Smooth muscle cell (in vitro differentiated cells): ENCODE measurements around the gene SASH1. TPM values are rescaled to one million over a fixed set of nuclear protein-coding genes. Genes with fewer than 3 reads are reported as not detected.
A peak's percentile ranks its signal among the peaks of the same experiment; 100 is the strongest.

Experiments
- DNase-seq: peaks from one replicate; lab custom pipeline; 2025; ENCODE audit not compliant: unreplicated experiment; lab: John Stamatoyannopoulos, UW
- H2AFZ ChIP-seq: fragments of 200-600 bp; sonication (generic); 2 replicates; pipeline ENCODE4 v1.6.0; 2016; ENCODE audit warnings: antibody characterized with exemption, low read depth, mild to moderate bottlenecking
- H3F3A ChIP-seq: fragments of 200-600 bp; sonication (generic); 2 replicates; pipeline ENCODE4 v1.6.0; 2017; ENCODE audit warnings: antibody characterized with exemption, low read depth
- H3K27ac ChIP-seq: fragments of 200-600 bp; sonication (generic); 2 replicates; pipeline ENCODE4 v1.5.1; 2016; ENCODE audit warnings: low read depth, mild to moderate bottlenecking
- H3K27me3 ChIP-seq: fragments of 200-600 bp; sonication (generic); 2 replicates; pipeline ENCODE4 v1.6.1; 2016; ENCODE audit warnings: low read depth, mild to moderate bottlenecking
- H3K36me3 ChIP-seq: fragments of 200-600 bp; sonication (generic); 2 replicates; pipeline ENCODE4 v1.5.1; 2016; ENCODE audit warnings: low read depth
- H3K4me1 ChIP-seq: fragments of 200-600 bp; sonication (generic); 2 replicates; pipeline ENCODE4 v1.5.1; 2016; ENCODE audit warnings: low read depth
- H3K4me2 ChIP-seq: fragments of 200-600 bp; sonication (generic); 2 replicates; pipeline ENCODE4 v1.6.0; 2016; ENCODE audit warnings: mild to moderate bottlenecking
- H3K4me3 ChIP-seq: fragments of 200-600 bp; sonication (generic); 2 replicates; pipeline ENCODE4 v1.5.1; 2016; ENCODE audit warnings: mild to moderate bottlenecking
- H3K79me2 ChIP-seq: fragments of 200-600 bp; sonication (generic); 2 replicates; pipeline ENCODE4 v1.6.0; 2016; ENCODE audit warnings: low read depth, mild to moderate bottlenecking
- H3K9ac ChIP-seq: fragments of 200-600 bp; sonication (generic); 2 replicates; pipeline ENCODE4 v1.6.0; 2016; ENCODE audit warnings: low read depth
- H3K9me3 ChIP-seq: fragments of 200-600 bp; sonication (generic); replicated peaks from 2 replicates; pipeline ENCODE4 v1.5.1; 2016; ENCODE audit warnings: low read depth
- H4K20me1 ChIP-seq: fragments of 200-600 bp; sonication (generic); 2 replicates; pipeline ENCODE4 v1.6.0; 2016; ENCODE audit warnings: low read depth
- WGBS: methylation state at CpG from one replicate; pipeline ENCODE4 v1.1.7; 2016; ENCODE audit warnings: low lambda C conversion rate; 5-methylcytosine and 5-hydroxymethylcytosine counted together
- polyA plus RNA-seq: library from polyadenylated mRNA; unstranded; fragments of >200 nt; fragmentation: Nextera tagmentation; extraction: Ambion mirVana; gene quantifications from 2 replicates; pipeline ENCODE4 v1.2.1, GENCODE V29; 2016
- total RNA-seq: library from RNA; depleted of rRNA; stranded (reverse); fragments of >200 nt; gene quantifications from 2 replicates; pipeline ENCODE4 v1.2.3, GENCODE V29; 2014
- TF ChIP-seq, protein P1 (sequence below): fragments of 200-600 bp; sonication (generic); IDR thresholded peaks from 2 replicates; pipeline ENCODE4 v1.5.1; 2017; ENCODE audit warnings: borderline replicate concordance, mild to moderate bottlenecking, antibody characterized with exemption; ENCODE audit not compliant: insufficient read depth, poor library complexity, severe bottlenecking

The SASH1 gene
- total and polyA plus RNA-seq, 2 experiments from 2014 or later = 12.7 to 16.2 TPM

DNA sequence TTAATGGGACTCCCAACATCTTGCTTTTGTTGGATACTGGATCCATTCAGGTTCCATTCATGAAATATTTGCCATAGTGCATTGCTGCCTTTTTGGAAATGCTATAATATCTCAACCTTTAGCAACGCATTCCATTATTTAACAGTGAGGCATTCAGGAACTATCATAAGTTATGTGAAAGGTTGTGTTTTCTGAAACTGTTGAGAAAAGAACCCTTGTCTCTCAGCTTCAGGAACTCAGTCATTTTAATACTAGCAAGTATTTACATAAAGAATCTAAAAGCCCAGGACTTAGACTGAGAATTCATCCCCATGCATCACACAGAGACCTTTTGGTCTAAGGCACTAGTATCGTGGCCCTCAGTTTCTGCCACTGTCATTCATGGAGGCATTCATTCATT lies 24.9 kb upstream of the SASH1 start:
- Histone ChIP-seq H3K36me3 (no peaks in the 10 kb centered on the region), H2AFZ (no peak overlapping the region), H3F3A (no peaks in the 10 kb centered on the region), H3K9me3 (no peaks in the 10 kb centered on the region), H4K20me1 (no peaks in the 10 kb centered on the region), H3K27me3 (no peaks in the 10 kb centered on the region), H3K79me2 (no peaks in the 10 kb centered on the region), H3K9ac (no peak overlapping the region), H3K4me2 (no peak overlapping the region), H3K4me1 (no peaks in the 10 kb centered on the region), H3K27ac (no peak overlapping the region), H3K4me3 (no peak overlapping the region)
- WGBS = 56% methylated on average over 2 of the region's 2 CpGs
- TF ChIP-seq, protein P1, sequence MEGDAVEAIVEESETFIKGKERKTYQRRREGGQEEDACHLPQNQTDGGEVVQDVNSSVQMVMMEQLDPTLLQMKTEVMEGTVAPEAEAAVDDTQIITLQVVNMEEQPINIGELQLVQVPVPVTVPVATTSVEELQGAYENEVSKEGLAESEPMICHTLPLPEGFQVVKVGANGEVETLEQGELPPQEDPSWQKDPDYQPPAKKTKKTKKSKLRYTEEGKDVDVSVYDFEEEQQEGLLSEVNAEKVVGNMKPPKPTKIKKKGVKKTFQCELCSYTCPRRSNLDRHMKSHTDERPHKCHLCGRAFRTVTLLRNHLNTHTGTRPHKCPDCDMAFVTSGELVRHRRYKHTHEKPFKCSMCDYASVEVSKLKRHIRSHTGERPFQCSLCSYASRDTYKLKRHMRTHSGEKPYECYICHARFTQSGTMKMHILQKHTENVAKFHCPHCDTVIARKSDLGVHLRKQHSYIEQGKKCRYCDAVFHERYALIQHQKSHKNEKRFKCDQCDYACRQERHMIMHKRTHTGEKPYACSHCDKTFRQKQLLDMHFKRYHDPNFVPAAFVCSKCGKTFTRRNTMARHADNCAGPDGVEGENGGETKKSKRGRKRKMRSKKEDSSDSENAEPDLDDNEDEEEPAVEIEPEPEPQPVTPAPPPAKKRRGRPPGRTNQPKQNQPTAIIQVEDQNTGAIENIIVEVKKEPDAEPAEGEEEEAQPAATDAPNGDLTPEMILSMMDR = no peak
- DNase-seq = no peak

DNA sequence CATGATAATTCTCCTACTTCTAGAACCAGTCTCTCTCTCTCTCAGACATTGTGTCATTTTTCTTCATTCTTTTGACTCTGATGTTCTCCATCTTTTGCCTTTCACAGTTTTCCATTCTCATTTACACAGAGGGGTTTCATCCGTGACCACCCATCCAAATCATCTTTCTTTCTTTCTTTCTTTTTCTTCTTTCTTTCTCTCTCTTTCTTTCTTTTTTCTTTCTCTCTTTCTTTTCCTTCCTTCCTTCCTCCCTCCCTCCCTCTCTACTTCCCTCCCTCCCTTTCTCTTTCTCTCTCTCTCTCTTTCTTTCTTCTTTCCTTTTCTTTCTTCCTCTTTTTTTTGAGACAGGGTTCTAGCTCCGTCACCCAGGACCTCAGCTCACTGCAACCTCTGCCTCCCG lies 19.9 kb upstream of the SASH1 start:
- TF ChIP-seq, protein P1 = no peak
- 96% methylated on average over 3 of the region's 3 CpGs for WGBS
- Histone ChIP-seq H3K4me1 (no peaks in the 10 kb centered on the region), H3F3A (peaks cover 4% of the 10 kb centered on the region), H3K4me2 (no peak overlapping the region), H3K27ac (no peak overlapping the region), H3K27me3 (no peaks in the 10 kb centered on the region), H3K79me2 (no peaks in the 10 kb centered on the region), H3K9me3 (no peaks in the 10 kb centered on the region), H3K9ac (no peak overlapping the region), H2AFZ (no peak overlapping the region), H4K20me1 (no peaks in the 10 kb centered on the region), H3K36me3 (no peaks in the 10 kb centered on the region), H3K4me3 (no peak overlapping the region)
- DNase-seq = no peak

DNA sequence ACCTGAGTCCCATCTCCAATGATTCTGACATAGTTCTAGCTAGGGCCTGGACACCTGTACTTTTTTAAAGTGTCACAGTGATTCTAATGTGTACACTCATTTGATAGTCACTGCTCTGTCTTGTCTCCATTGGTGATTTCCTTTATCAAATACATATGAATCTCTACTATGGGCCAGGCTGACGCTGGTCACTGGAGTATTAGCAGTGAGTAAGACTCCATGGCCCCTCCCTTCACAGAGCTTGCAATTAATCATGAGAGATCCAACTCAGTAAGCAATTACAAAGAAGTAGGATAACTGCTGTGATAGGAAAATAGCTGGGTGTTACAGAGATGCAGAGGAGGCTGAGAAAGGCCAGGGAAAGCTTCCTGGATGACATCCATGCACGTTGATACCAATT lies 19.3 kb upstream of the SASH1 start:
- no peaks in the 10 kb centered on the region for H3K4me1 ChIP-seq
- no peaks in the 10 kb centered on the region for H3K36me3 ChIP-seq
- no peak overlapping the region for H3K4me2 ChIP-seq
- no peak overlapping the region for H3K9ac ChIP-seq
- no peaks in the 10 kb centered on the region for H3K9me3 ChIP-seq
- H3F3A ChIP-seq = peaks cover 4% of the 10 kb centered on the region
- H3K79me2 ChIP-seq = no peaks in the 10 kb centered on the region
- WGBS = 47% methylated on average over 2 of the region's 2 CpGs
- no peaks in the 10 kb centered on the region for H3K27me3 ChIP-seq
- no peak overlapping the region for H3K4me3 ChIP-seq
- no peaks in the 10 kb centered on the region for H4K20me1 ChIP-seq
- H2AFZ ChIP-seq = no peak overlapping the region
- no peak for DNase-seq
- no peak overlapping the region for H3K27ac ChIP-seq
- TF ChIP-seq, protein P1 = no peak

DNA sequence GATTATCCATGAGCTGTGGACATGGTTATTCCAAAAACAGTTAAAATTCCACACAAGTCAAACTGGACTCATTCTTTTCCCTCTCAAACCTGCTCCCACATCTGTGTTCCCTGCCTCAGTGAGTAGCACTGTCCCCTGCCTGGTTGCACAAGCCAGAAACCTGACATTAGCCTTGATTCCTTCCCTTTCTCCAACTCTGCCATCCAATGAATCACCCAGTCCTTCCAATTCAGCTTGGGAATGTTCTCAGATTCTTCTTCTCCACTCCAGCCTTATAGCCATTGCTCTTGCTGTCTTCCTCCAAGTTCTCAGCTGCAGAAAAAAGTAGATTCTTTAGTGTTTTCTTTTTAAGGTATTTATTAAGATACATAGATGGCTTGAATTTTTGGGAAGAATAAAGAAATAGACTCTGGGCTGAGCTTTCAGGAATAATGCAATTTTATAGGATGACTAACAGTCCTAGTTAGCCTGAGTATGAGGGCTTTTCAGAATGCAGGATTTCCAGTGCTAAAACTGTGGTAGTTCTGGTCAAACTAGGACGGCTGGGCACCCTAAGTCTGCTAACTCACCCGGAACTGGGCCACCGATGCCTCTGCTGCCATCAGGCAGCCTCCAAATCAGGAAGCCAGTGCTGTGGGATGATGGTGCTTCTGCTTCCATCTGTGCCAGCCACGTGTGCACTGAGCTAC lies 18.2 kb upstream of the SASH1 start:
- Histone ChIP-seq H3F3A (peaks cover 8% of the 10 kb centered on the region), H3K27ac (peak overlapping the region; percentile 67), H3K9me3 (no peaks in the 10 kb centered on the region), H3K4me1 (peaks cover 2% of the 10 kb centered on the region), H3K79me2 (no peaks in the 10 kb centered on the region), H2AFZ (no peak overlapping the region), H3K4me2 (peak overlapping the region; percentile 4), H4K20me1 (no peaks in the 10 kb centered on the region), H3K4me3 (no peak overlapping the region), H3K36me3 (no peaks in the 10 kb centered on the region), H3K9ac (no peak overlapping the region), H3K27me3 (no peaks in the 10 kb centered on the region)
- TF ChIP-seq, protein P1 = no peak
- WGBS = 39% methylated on average over 4 of the region's 4 CpGs
- no peak for DNase-seq
